A673 (cell line): ENCODE measurements around the gene RAC2.

Source experiments
- EZH2 ChIP-seq: fragments of 200-600 bp; sonication (generic); IDR thresholded peaks from 2 replicates; pipeline ENCODE4 v1.6.1; 2017; ENCODE audit warnings: borderline replicate concordance, low read depth, mild to moderate bottlenecking, mixed read lengths, antibody characterized with exemption, low read length; ENCODE audit not compliant: poor library complexity, severe bottlenecking
- TF ChIP-seq, protein P1 (sequence below): fragments of 300-800, 200-600 bp; sonication (generic); conservative IDR thresholded peaks from 2 replicates; pipeline ENCODE4 v1.5.1; 2017; ENCODE audit warnings: low read depth, mild to moderate bottlenecking, antibody characterized with exemption, low read length, moderate library complexity, mixed read lengths

DNA sequence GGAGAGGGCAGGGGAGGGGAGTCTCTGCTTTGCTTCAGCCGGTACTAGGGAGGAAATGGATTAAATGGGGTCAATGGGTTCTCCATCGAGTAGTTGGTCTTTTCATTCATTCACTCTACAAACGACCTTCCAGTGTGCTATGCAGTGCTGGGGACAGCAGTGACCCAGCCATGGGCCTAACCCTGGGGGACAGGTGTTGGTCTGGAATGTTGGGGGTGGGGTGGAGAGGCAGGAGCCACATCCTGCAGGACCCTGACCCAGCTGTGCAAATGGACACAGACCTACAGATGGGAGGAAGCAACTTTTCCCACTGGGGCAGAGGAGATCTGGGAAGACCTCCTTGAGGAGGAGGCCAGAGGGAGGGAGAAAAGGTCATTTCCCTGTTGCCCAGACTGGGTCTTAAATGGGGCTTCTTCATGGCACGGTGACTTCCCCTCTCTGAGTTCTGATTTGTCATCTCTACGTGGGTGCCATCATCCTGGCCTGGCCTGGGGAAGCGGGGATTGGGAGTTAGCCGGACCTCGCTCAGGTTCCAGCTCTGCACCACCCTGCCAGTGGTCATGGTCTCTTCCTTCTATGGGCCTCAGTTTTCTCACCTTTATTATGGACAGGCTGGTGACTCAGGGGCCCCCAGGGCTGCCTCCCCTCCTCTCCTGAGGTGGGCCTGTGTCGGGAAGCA lies 40.2 kb upstream of the RAC2 start:
- TF ChIP-seq, protein P1, sequence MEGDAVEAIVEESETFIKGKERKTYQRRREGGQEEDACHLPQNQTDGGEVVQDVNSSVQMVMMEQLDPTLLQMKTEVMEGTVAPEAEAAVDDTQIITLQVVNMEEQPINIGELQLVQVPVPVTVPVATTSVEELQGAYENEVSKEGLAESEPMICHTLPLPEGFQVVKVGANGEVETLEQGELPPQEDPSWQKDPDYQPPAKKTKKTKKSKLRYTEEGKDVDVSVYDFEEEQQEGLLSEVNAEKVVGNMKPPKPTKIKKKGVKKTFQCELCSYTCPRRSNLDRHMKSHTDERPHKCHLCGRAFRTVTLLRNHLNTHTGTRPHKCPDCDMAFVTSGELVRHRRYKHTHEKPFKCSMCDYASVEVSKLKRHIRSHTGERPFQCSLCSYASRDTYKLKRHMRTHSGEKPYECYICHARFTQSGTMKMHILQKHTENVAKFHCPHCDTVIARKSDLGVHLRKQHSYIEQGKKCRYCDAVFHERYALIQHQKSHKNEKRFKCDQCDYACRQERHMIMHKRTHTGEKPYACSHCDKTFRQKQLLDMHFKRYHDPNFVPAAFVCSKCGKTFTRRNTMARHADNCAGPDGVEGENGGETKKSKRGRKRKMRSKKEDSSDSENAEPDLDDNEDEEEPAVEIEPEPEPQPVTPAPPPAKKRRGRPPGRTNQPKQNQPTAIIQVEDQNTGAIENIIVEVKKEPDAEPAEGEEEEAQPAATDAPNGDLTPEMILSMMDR: no peak
- TF ChIP-seq EZH2: no peak
